D721Med (cell line): ENCODE data around the gene UBE2I.
"Not testable (repeated sequence)": the region's sequence is repeated elsewhere in the genome, so short reads cannot be mapped to it uniquely, and the experiment has no call there.

Experiments used
- DNase-seq: peaks from one replicate; pipeline ENCODE4 v3.0.0; 2011; ENCODE audit warnings: low spot score; ENCODE audit not compliant: insufficient read length
- FAIRE-seq: peaks from 2 replicates; lab custom pipeline; 2011; peaks lifted over from hg19 to GRCh38; lab: Jason Lieb, UNC
- CTCF ChIP-seq: IDR thresholded peaks from 2 replicates; pipeline ENCODE4 v1.5.1; 2012; ENCODE audit warnings: mild to moderate bottlenecking, control low read depth; ENCODE audit not compliant: insufficient read depth; ENCODE audit errors: missing control alignments

Gene UBE2I

GRCh38 chr16:1288813-1289476 lies 20.5 kb upstream of the UBE2I start:
- TF ChIP-seq CTCF: no peak
- FAIRE-seq (no peak), DNase-seq (no peak)

GRCh38 chr16:1289477-1289866 lies 20.0 kb upstream of the UBE2I start:
- no peak for FAIRE-seq
- DNase-seq: no peak
- no peak for TF ChIP-seq CTCF

GRCh38 chr16:1290063-1290501 lies 19.4 kb upstream of the UBE2I start:
- FAIRE-seq (no peak), DNase-seq (no peak)
- TF ChIP-seq CTCF: no peak

GRCh38 chr16:1290860-1291575 lies 18.4 kb upstream of the UBE2I start:
- FAIRE-seq (no peak), DNase-seq (no peak)
- TF ChIP-seq CTCF: no peak

- DNase-seq: no peak
- no peak for TF ChIP-seq CTCF
- no peak for FAIRE-seq
Measured at GRCh38 chr16:1291576-1291974, 17.9 kb upstream of the UBE2I start.

GRCh38 chr16:1292208-1292607 lies 17.2 kb upstream of the UBE2I start:
- FAIRE-seq, DNase-seq: not testable (repeated sequence)

- not testable (repeated sequence) for FAIRE-seq, DNase-seq
Measured at GRCh38 chr16:1292808-1293207, 16.6 kb upstream of the UBE2I start.

GRCh38 chr16:1293921-1294656 lies 15.3 kb upstream of the UBE2I start:
- DNase-seq: no peak
- no peak for TF ChIP-seq CTCF
- FAIRE-seq: no peak
